Endodermal cell (in vitro differentiated cells): Measurements from ENCODE around the gene GOLGA6L7. TPM values are rescaled to one million over a fixed set of nuclear protein-coding genes. Genes with fewer than 3 reads are reported as not detected.
"Not testable (repeated sequence)": the region's sequence is repeated elsewhere in the genome, so short reads cannot be mapped to it uniquely, and the experiment has no call there.

Source experiments
- DNase-seq: peaks from one replicate; pipeline ENCODE4 v3.0.0-alpha.2; 2017
- H3K27ac ChIP-seq: 2 replicates; pipeline ENCODE4 v1.5.1; 2013; ENCODE audit warnings: mild to moderate bottlenecking, low read depth, low read length, moderate library complexity
- H3K27me3 ChIP-seq: 2 replicates; pipeline ENCODE4 v1.6.1; 2013; ENCODE audit warnings: mild to moderate bottlenecking, low read length, moderate library complexity; ENCODE audit not compliant: insufficient read depth, control insufficient read depth, poor library complexity, severe bottlenecking
- H3K36me3 ChIP-seq: 2 replicates; pipeline ENCODE4 v1.7.0; 2013; ENCODE audit warnings: mild to moderate bottlenecking, low read length, moderate library complexity; ENCODE audit not compliant: control insufficient read depth, insufficient read depth
- H3K4me1 ChIP-seq: one replicate; pipeline ENCODE4 v1.7.0; 2013; ENCODE audit warnings: low read length; ENCODE audit not compliant: control insufficient read depth, insufficient read depth
- H3K4me3 ChIP-seq: 2 replicates; pipeline ENCODE4 v1.5.1; 2013; ENCODE audit warnings: mild to moderate bottlenecking, low read length, moderate library complexity
- H3K9ac ChIP-seq: 2 replicates; pipeline ENCODE4 v1.6.1; 2013; ENCODE audit warnings: mild to moderate bottlenecking, low read length, moderate library complexity; ENCODE audit not compliant: poor library complexity, severe bottlenecking; ENCODE audit errors: extremely low read depth
- H3K9me3 ChIP-seq: 2 replicates; pipeline ENCODE4 v1.6.1; 2013; ENCODE audit warnings: mild to moderate bottlenecking, low read length, moderate library complexity; ENCODE audit not compliant: control insufficient read depth
- H3K27ac Mint-ChIP-seq: 2 replicates; pipeline ENCODE4 v1.8.0; 2020; ENCODE audit warnings: mixed read lengths
- H3K27me3 Mint-ChIP-seq: 2 replicates; pipeline ENCODE4 v1.8.0; 2021; ENCODE audit warnings: mild to moderate bottlenecking, mixed read lengths; ENCODE audit not compliant: insufficient read depth
- H3K36me3 Mint-ChIP-seq: 2 replicates; pipeline ENCODE4 v1.8.0; 2020; ENCODE audit warnings: low read depth, mixed read lengths
- H3K4me1 Mint-ChIP-seq: 2 replicates; pipeline ENCODE4 v1.8.0; 2020; ENCODE audit warnings: mixed read lengths
- H3K4me3 Mint-ChIP-seq: 2 replicates; pipeline ENCODE4 v1.8.0; 2020; ENCODE audit warnings: mild to moderate bottlenecking, moderate library complexity, mixed read lengths
- H3K9me3 Mint-ChIP-seq: 2 replicates; pipeline ENCODE4 v1.8.0; 2020; ENCODE audit warnings: mild to moderate bottlenecking, mixed read lengths
- WGBS, 2 experiments: methylation state at CpG; one replicate each; pipeline versions ENCODE4 v1.1.5 to v1.1.7; 2013; ENCODE audit warnings: missing lambda C conversion rate in 2 of 2, mixed read lengths in 1 of 2; ENCODE audit not compliant: insufficient coverage in 1 of 2, insufficient read length in 1 of 2; 5-methylcytosine and 5-hydroxymethylcytosine counted together
- long read RNA-seq, 4 experiments: library from polyadenylated mRNA in 2 of 4; library from RNA in 1 of 4; library from capped mRNA in 1 of 4; stranded (forward) in 3 of 4; unstranded in 1 of 4; transcript quantifications; one replicate each; pipeline ENCODE4 v2.0.0, GENCODE V29; 2020 to 2021; ENCODE audit warnings: inconsistent platforms in 1 of 4
- polyA plus RNA-seq, 2 experiments: library from polyadenylated mRNA; stranded (reverse); fragments of 50-300 nt; gene quantifications; one replicate each; pipeline ENCODE4 v1.2.3, GENCODE V29; 2013
- total RNA-seq, 2 donors: library from RNA; stranded (reverse); fragmentation: NEBNext Ultra II Directional in 1 of 2; extraction: Animal tissue kit (Norgen Biotek cat#: 25700) in 1 of 2; gene quantifications; 2 replicates in 1 of 2; 3 replicates in 1 of 2; pipeline ENCODE4 v1.2.1, GENCODE V29; 2021
- TF ChIP-seq, protein P1 (sequence below): fragments of 200-600 bp; sonication (generic); conservative IDR thresholded peaks from 2 replicates; pipeline ENCODE4 v1.5.0; 2021; ENCODE audit warnings: antibody characterized with exemption, mild to moderate bottlenecking

GOLGA6L7 gene, protein sequence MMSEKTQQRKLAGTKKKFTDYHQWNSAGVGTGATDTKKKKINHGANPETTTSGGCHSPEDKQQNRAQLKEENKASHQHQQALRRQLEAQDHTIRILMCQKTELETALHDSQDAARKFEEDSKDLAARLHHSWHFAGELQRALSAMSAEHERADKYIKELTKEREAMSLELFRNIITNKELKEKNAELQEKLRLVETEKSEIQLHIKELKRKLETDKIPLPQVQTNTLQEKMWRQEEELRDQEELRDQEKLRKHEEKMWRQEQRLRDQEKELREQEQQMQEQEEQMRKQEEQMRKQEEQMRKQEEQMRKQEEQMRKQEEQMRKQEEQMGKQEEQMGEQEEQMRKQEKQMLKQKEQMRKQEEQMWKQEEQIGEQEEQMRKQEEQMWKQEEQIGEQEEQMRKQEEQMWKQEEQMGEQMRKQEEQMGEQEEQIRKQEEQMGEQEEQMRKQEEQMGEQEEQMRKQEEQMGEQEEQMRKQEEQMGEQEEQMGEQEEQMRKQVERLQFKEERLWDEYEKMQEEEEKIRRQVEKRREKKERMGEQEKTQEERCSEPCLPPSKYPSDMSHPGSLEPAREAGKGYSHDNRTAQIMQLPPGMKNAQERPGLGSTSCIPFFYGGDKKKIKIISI
- total RNA-seq, result under 1 TPM in 1 of 2 donors, not detected in 1; 0.15 TPM
- not detected for polyA plus RNA-seq (2013, experiment 1 of 2)
- not detected for polyA plus RNA-seq (2013, experiment 2 of 2)
- long read RNA-seq, experiment 1, result 0 reads
- long read RNA-seq, experiment 2, result 0 reads
- long read RNA-seq, experiment 3, result 0 reads
- long read RNA-seq, experiment 4, partial matches to known transcripts, result 1 of 1 reads
- long read RNA-seq, experiment 4, other reads (novel, unspliced or antisense), result 0 of 1 reads

DNA sequence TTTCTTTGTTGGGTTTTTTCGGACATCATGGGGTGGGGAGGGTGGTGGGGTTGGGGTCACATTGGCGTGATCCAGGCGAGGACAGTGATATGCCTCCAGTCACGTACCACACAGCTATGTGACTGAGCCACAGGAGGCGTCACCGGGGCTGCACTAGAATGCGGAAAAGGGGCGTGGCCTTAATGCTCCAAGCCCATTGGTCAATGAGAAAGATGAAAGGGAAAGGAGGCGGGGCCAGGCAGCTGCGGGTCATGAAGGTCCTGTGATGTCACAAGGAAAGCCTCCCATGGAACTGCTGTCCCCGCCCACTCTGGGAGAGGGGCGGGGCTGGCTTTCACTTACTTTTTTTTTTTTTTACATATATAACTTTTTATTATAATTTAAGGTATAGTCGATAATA, at the start of gene GOLGA6L7:
GOLGA6L7 (minus strand) TSS at position 124 of the 400 bp plus-strand sequence; CDS start at position 29, 95 bp downstream.
- Mint-ChIP-seq H3K4me1 (peaks cover 14% of the 10 kb centered on the region), H3K36me3 (peaks cover 12% of the 10 kb centered on the region), H3K9me3 (peaks cover 15% of the 10 kb centered on the region), H3K27me3 (peaks cover 32% of the 10 kb centered on the region)
- H3K4me3 ChIP-seq, H3K9ac ChIP-seq, H3K4me1 ChIP-seq, H3K36me3 ChIP-seq, H3K9me3 ChIP-seq, H3K27ac ChIP-seq, H3K27ac Mint-ChIP-seq, H3K4me3 Mint-ChIP-seq: not testable (repeated sequence)
- WGBS, 2 experiments, result 94 to 100% methylated on average over 2 to 11 of the region's 13 CpGs
- DNase-seq, result peak; percentile 55
- H3K27me3 ChIP-seq, result peaks cover 18% of the 10 kb centered on the region

DNA sequence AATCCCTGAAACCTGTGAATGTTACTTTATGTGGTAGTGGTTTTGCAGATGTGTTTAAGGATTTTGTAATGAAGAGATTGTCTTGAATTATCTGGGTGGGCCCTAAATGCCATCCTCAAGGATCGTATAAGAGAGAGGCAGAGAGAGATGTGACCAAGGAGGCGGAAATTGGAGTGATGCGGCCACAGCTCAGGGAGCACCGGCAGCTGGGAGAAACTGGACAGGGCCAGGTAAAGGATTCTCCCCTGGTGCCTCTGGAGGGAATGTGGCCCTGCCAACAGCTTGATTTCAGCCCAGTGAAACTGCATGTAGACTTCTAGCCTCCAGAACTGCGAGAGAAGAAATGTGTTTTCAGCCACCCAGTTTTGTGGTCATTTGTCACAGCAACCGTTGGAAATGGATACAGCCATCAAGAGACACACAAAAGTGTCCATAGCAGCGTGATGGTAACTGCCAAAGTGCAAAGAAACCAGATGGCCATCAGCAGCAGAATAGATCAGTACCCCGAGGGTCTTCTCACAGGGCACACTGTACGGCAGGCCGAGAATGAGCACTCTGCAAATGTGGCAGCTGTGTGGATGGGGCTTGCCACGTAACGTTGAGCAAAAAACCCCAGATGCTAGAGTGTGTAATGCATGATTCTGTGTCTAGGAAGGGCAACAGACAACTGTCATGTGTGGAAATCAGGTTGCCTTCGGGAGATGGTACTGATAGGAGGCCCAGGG, 49.6 kb upstream of the GOLGA6L7 start:
- Mint-ChIP-seq H3K4me1 (no peaks in the 10 kb centered on the region), H3K27ac (no peak overlapping the region), H3K27me3 (peaks cover 2% of the 10 kb centered on the region), H3K9me3 (peaks cover 12% of the 10 kb centered on the region), H3K4me3 (no peak overlapping the region), H3K36me3 (peaks cover 4% of the 10 kb centered on the region)
- Histone ChIP-seq H3K4me3 (no peak overlapping the region), H3K27ac (no peak overlapping the region), H3K9me3 (peaks cover 7% of the 10 kb centered on the region), H3K36me3 (no peaks in the 10 kb centered on the region), H3K4me1 (no peaks in the 10 kb centered on the region), H3K27me3 (no peaks in the 10 kb centered on the region), H3K9ac (no peak overlapping the region)
- 94 to 98% methylated on average over 11 to 13 of the region's 13 CpGs for WGBS, 2 experiments
- TF ChIP-seq, protein P1, sequence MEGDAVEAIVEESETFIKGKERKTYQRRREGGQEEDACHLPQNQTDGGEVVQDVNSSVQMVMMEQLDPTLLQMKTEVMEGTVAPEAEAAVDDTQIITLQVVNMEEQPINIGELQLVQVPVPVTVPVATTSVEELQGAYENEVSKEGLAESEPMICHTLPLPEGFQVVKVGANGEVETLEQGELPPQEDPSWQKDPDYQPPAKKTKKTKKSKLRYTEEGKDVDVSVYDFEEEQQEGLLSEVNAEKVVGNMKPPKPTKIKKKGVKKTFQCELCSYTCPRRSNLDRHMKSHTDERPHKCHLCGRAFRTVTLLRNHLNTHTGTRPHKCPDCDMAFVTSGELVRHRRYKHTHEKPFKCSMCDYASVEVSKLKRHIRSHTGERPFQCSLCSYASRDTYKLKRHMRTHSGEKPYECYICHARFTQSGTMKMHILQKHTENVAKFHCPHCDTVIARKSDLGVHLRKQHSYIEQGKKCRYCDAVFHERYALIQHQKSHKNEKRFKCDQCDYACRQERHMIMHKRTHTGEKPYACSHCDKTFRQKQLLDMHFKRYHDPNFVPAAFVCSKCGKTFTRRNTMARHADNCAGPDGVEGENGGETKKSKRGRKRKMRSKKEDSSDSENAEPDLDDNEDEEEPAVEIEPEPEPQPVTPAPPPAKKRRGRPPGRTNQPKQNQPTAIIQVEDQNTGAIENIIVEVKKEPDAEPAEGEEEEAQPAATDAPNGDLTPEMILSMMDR, result no peak
- DNase-seq, result no peak

DNA sequence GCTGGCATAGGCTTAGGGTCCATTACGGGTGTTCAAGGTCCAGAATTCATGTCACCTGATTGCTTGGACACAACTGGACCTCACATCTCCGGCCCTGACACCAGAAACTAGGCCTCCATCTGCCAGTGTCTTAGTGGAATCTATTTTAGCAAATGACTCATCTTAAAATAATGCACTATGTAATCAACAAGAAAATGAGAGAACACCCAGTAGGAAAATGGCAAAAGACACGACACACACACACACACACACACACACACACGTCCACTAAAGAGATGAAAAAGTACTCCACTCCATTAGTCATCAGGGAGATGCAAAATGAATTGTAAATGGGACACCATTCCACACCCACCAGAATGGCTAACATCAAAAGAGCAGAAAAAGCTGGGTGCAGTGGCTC, 48.5 kb upstream of the GOLGA6L7 start:
- no peaks in the 10 kb centered on the region for H3K4me1 ChIP-seq
- TF ChIP-seq, protein P1, result no peak
- Mint-ChIP-seq H3K36me3 (peaks cover 4% of the 10 kb centered on the region), H3K9me3 (peaks cover 12% of the 10 kb centered on the region), H3K4me1 (no peaks in the 10 kb centered on the region), H3K27me3 (peaks cover 2% of the 10 kb centered on the region), H3K27ac (no peak overlapping the region), H3K4me3 (no peak overlapping the region)
- DNase-seq, result no peak
- H3K4me3 ChIP-seq, result no peak overlapping the region
- peaks cover 7% of the 10 kb centered on the region for H3K9me3 ChIP-seq
- no peak overlapping the region for H3K27ac ChIP-seq
- H3K36me3 ChIP-seq, result no peaks in the 10 kb centered on the region
- WGBS, 2 experiments, result 91 to 94% methylated on average over 2 to 4 of the region's 4 CpGs
- no peaks in the 10 kb centered on the region for H3K27me3 ChIP-seq
- no peak overlapping the region for H3K9ac ChIP-seq
